HG02759 (cell line): ENCODE results near the gene DDX27.
A peak's percentile ranks its signal among the peaks of the same experiment; 100 is the strongest.
"Not testable (repeated sequence)": the region's sequence is repeated elsewhere in the genome, so short reads cannot be mapped to it uniquely, and the experiment has no call there.

Experiments
- ATAC-seq: cut with Tn5 transposase; IDR thresholded peaks from one replicate; pipeline ENCODE4 v1.9.1; 2021; ENCODE audit warnings: mild to moderate bottlenecking, moderate library complexity; ENCODE audit not compliant: unreplicated experiment

Gene DDX27

GRCh38 chr20:49219091-49219923 lies at the start of gene DDX27:
Gene DDX27, plus strand, starts transcription at chr20:49219416. Its CDS starts 33 bp downstream, at chr20:49219449.
- peak; percentile 95 for ATAC-seq

GRCh38 chr20:49169547-49169946 lies 49.7 kb upstream of the DDX27 start:
- ATAC-seq = no peak

GRCh38 chr20:49170714-49171113 lies 48.5 kb upstream of the DDX27 start:
- no peak for ATAC-seq

GRCh38 chr20:49171909-49172308 lies 47.3 kb upstream of the DDX27 start:
- ATAC-seq = no peak

GRCh38 chr20:49172413-49172812 lies 46.8 kb upstream of the DDX27 start:
- ATAC-seq = no peak

GRCh38 chr20:49174183-49174582 lies 45.0 kb upstream of the DDX27 start:
- no peak for ATAC-seq

GRCh38 chr20:49179368-49180277 lies 39.6 kb upstream of the DDX27 start:
- peak; percentile 65 for ATAC-seq

- ATAC-seq = no peak
Observed at GRCh38 chr20:49181265-49181877, 37.8 kb upstream of the DDX27 start.

- ATAC-seq = no peak
Observed at GRCh38 chr20:49183444-49183843, 35.8 kb upstream of the DDX27 start.

GRCh38 chr20:49184084-49184501 lies 35.1 kb upstream of the DDX27 start:
- not testable (repeated sequence) for ATAC-seq

GRCh38 chr20:49184691-49185070 lies 34.5 kb upstream of the DDX27 start:
- no peak for ATAC-seq

GRCh38 chr20:49185071-49185761 lies 34.0 kb upstream of the DDX27 start:
- ATAC-seq = no peak

- ATAC-seq = no peak
Observed at GRCh38 chr20:49186535-49187329, 32.5 kb upstream of the DDX27 start.

- peak; percentile 1 for ATAC-seq
Observed at GRCh38 chr20:49187330-49187850, 31.8 kb upstream of the DDX27 start.

- peak; percentile 94 for ATAC-seq
Observed at GRCh38 chr20:49187851-49188641, 31.2 kb upstream of the DDX27 start, which contains the start of gene STAU1. Gene STAU1, minus strand, starts transcription at chr20:49188334. Its CDS starts 22,133 bp downstream, at chr20:49166201.

GRCh38 chr20:49192944-49193518 lies 26.2 kb upstream of the DDX27 start:
- not testable (repeated sequence) for ATAC-seq

GRCh38 chr20:49199729-49200293 lies 19.4 kb upstream of the DDX27 start:
- no peak for ATAC-seq

GRCh38 chr20:49203011-49203410 lies 16.2 kb upstream of the DDX27 start:
- ATAC-seq = no peak
